GM12865 (cell line): Measurements from ENCODE around the gene SDC1.

ENCODE experiments used
- DNase-seq: peaks from one replicate; pipeline ENCODE4 v3.0.0; 2010; ENCODE audit warnings: low read depth
- H3K4me3 ChIP-seq: 2 replicates; pipeline ENCODE4 v1.5.1; 2011; ENCODE audit warnings: mild to moderate bottlenecking, low read depth, low read length, control low read depth
- CTCF ChIP-seq: IDR thresholded peaks from 2 replicates; pipeline ENCODE4 v1.5.1; 2011; ENCODE audit warnings: low read length, control low read depth, low read depth, inconsistent platforms; ENCODE audit not compliant: insufficient read depth; ENCODE audit errors: missing control alignments

Gene SDC1

GRCh38 chr2:20182241-20182931, 42.5 kb downstream of the SDC1 start:
- DNase-seq = no peak
- no peak for TF ChIP-seq CTCF
- H3K4me3 ChIP-seq = no peak overlapping the region

GRCh38 chr2:20181761-20182160, 43.2 kb downstream of the SDC1 start:
- no peak overlapping the region for H3K4me3 ChIP-seq
- DNase-seq = no peak
- TF ChIP-seq CTCF = no peak

DNA sequence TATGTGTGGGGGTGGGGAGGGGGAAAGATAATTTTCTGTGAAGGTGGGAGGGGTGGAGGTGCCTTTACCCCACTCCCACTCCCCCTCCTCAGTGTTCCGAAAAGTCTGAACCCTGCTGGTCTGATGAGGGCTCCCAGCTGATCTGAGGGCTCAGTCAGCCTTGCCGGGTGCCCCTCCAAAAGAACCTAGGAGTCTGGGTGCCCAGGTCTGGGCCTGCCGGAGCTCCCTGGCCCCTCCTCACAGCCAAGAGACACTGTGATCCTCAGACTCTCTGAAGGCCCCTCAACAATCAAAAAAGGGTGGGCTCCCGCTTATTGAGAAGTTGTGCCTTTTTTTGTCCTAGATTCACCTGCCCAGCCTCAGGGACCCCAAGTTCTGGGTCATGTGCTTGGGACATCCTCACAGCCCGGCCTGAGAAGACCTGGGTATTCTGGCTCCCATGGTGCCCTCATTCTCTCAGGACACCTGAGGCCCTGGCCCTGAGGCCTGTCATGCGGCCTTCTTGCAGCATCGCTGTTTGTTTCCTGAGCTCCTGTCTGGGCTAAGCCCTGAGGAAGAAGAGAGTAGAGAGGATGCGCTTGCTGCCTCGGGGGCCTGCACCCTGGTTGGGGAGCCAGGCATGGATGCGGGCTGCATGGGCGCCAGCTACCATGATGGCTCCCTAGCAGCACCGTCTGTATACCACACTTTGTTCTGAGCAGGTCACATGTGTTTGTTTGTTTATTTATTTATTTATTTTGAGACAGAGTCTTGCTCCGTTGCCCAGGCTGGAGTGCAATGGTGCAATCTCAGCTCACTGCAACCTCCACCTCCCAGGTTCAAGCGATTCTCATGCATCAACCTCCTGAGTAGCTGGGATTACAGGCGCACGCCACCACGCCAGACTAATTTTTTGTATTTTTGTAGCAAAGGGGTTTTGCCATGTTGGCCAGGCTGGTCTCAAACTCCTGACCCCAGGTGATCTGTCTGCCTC, 44.0 kb downstream of the SDC1 start:
- TF ChIP-seq CTCF = no peak
- no peak overlapping the region for H3K4me3 ChIP-seq
- DNase-seq = no peak

GRCh38 chr2:20179755-20180594, 45.0 kb downstream of the SDC1 start:
- TF ChIP-seq CTCF = no peak
- no peak for DNase-seq
- H3K4me3 ChIP-seq = no peak overlapping the region

GRCh38 chr2:20179466-20179754, 45.5 kb downstream of the SDC1 start:
- H3K4me3 ChIP-seq = no peak overlapping the region
- TF ChIP-seq CTCF = no peak
- DNase-seq = no peak

- H3K4me3 ChIP-seq = no peak overlapping the region
- TF ChIP-seq CTCF = no peak
- no peak for DNase-seq
These were observed 46.1 kb downstream of the SDC1 start for GRCh38 chr2:20178666-20179465.
